ENCODE results near the gene C2CD2L.
"Not testable (repeated sequence)": the region's sequence is repeated elsewhere in the genome, so short reads cannot be mapped to it uniquely, and the experiment has no call there.

C2CD2L gene

GRCh38 chr11:119106564-119107537, at the start of gene C2CD2L:
TSS of gene C2CD2L (plus strand) at chr11:119107344. CDS start at chr11:119107742, 398 bp downstream.
- DNase-seq (ENCODE audit: low read depth) = no peak
- peak within 1 kb of the TSS; percentile 77 for H3K4me3 ChIP-seq (ENCODE audit: control insufficient read depth, low read depth, low read length)
- TF ChIP-seq, protein P1, sequence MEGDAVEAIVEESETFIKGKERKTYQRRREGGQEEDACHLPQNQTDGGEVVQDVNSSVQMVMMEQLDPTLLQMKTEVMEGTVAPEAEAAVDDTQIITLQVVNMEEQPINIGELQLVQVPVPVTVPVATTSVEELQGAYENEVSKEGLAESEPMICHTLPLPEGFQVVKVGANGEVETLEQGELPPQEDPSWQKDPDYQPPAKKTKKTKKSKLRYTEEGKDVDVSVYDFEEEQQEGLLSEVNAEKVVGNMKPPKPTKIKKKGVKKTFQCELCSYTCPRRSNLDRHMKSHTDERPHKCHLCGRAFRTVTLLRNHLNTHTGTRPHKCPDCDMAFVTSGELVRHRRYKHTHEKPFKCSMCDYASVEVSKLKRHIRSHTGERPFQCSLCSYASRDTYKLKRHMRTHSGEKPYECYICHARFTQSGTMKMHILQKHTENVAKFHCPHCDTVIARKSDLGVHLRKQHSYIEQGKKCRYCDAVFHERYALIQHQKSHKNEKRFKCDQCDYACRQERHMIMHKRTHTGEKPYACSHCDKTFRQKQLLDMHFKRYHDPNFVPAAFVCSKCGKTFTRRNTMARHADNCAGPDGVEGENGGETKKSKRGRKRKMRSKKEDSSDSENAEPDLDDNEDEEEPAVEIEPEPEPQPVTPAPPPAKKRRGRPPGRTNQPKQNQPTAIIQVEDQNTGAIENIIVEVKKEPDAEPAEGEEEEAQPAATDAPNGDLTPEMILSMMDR (IDR thresholded peaks at IDR 0.05; ENCODE audit: control insufficient read depth, insufficient read depth, low read depth, low read length, missing control alignments) = no peak

GRCh38 chr11:119059128-119059527, 48.0 kb upstream of the C2CD2L start:
- H3K4me3 ChIP-seq (ENCODE audit: control insufficient read depth, low read depth, low read length); DNase-seq (ENCODE audit: low read depth): not testable (repeated sequence)

- TF ChIP-seq, protein P1 (IDR thresholded peaks at IDR 0.05; ENCODE audit: control insufficient read depth, insufficient read depth, low read depth, low read length, missing control alignments) = no peak
- no peak for DNase-seq (ENCODE audit: low read depth)
- H3K4me3 ChIP-seq (ENCODE audit: control insufficient read depth, low read depth, low read length) = no peak overlapping the region
Measured at GRCh38 chr11:119061256-119061655, 45.9 kb upstream of the C2CD2L start.

- no peak overlapping the region for H3K4me3 ChIP-seq (ENCODE audit: control insufficient read depth, low read depth, low read length)
- TF ChIP-seq, protein P1 (IDR thresholded peaks at IDR 0.05; ENCODE audit: control insufficient read depth, insufficient read depth, low read depth, low read length, missing control alignments) = no peak
- no peak for DNase-seq (ENCODE audit: low read depth)
Measured at GRCh38 chr11:119062779-119063178, 44.4 kb upstream of the C2CD2L start.

- TF ChIP-seq, protein P1 (IDR thresholded peaks at IDR 0.05; ENCODE audit: control insufficient read depth, insufficient read depth, low read depth, low read length, missing control alignments) = peak; percentile 63
- H3K4me3 ChIP-seq (ENCODE audit: control insufficient read depth, low read depth, low read length) = no peak overlapping the region
- DNase-seq (ENCODE audit: low read depth) = no peak
Measured at GRCh38 chr11:119065369-119065768, 41.8 kb upstream of the C2CD2L start.

DNA sequence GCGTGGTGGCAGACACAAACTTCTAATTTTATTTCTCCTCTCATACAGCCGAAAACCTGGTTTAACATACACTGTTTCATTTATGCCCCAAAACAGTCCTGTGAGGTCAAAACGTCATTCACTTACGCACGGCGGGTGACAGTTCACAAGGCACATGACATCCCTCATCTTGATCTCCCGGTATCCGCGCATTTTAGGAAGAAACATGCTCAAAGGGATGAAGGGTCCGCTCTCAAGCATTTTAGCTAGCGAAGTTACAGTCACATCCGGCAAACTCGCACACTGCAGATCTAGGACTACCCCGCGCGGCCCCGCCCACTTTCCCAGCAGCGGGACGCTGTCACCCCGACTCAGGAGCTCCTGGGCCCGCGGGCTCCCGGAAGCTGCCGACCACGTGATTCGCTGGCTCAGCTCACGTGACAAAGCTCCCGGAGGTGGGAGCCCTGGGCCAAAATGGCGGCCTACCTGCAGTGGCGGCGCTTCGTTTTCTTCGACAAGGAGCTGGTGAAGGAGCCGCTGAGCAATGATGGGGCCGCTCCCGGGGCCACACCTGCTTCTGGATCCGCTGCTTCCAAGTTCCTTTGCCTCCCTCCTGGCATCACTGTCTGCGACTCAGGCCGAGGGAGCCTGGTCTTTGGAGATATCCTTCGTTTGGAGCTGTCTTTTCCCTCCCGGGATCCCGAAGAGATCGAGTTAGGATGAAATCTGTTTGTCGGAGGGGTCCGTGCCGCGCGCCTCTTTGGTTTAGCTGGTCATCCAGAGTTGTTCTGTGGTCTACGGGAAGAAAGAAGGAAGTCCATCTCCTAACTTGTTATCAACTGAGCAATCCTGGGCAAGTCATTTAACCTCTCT, 39.5 kb upstream of the C2CD2L start, which contains the start of gene VPS11:
VPS11 (plus strand) TSS at position 448 of the 852 bp plus-strand sequence; CDS start at position 454, 6 bp downstream.
- DNase-seq (ENCODE audit: low read depth) = peak; percentile 72
- TF ChIP-seq, protein P1 (IDR thresholded peaks at IDR 0.05; ENCODE audit: control insufficient read depth, insufficient read depth, low read depth, low read length, missing control alignments) = no peak
- peak within 1 kb of the TSS; percentile 83 for H3K4me3 ChIP-seq (ENCODE audit: control insufficient read depth, low read depth, low read length)
